Measurements from ENCODE around the gene ATG7. TPM values are rescaled to one million over a fixed set of nuclear protein-coding genes. Genes with fewer than 3 reads are reported as not detected.
"Not testable (repeated sequence)": the region's sequence is repeated elsewhere in the genome, so short reads cannot be mapped to it uniquely, and the experiment has no call there.

The ATG7 gene
- polyA plus RNA-seq, 4 donors, result 7.8 to 16.3 (median 11.6) TPM

DNA sequence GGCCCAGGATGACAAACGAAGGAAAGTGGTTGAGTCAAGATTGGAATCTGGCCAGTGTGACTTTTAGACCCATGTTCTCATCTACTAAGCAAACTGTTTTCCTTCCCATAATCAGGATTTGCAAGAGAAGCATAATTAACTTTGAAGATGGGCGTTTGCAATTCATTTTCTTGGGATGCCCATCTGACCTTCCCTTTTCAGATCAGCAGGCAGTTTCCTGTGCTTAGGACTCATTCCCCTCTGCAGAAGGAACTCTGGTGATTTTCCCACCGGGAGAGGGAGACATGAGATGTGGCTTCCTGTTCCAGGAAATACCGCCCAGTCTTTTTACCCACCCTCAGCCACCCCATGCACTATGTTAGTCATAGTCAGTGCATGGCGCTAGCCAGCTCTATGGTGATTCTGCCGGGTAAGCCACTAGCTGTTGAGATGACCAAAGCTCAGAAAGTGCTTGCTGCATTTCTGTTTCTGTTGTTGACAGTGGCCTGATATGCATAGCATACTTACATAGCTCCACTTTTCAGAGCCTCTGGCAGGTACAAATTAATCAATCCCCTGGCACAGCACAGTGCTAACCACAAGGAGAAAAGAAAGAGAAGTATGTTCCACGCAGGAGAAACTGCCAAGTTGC is 242.1 kb downstream of the ATG7 start:
- FAIRE-seq, result no peak
- DNase-seq, result peak; percentile 28 to 37
- 37 to 51% (median 37%) methylated on average over 7 of the region's 7 CpGs for WGBS, 3 donors
- H3K4me1 ChIP-seq (ENCODE audit: control insufficient read depth in 3 of 3, insufficient read depth in 2 of 3, low read depth in 1 of 3, low read length in 2 of 3), result peaks cover 0 to 6% (median 4%) of the 10 kb centered on the region in 3 donors
- H3K36me3 ChIP-seq (ENCODE audit: control insufficient read depth in 3 of 3, insufficient read depth in 2 of 3, low read depth in 1 of 3, low read length in 3 of 3), result peaks cover 0 to 3% (median 0%) of the 10 kb centered on the region in 3 donors
- H3K4me3 ChIP-seq (ENCODE audit: low read depth in 1 of 3, low read length in 3 of 3), result no peak overlapping the region
- peak overlapping the region in 1 of 3 donors; percentile 29 for H3K27ac ChIP-seq (ENCODE audit: low read depth in 1 of 3, low read length in 2 of 3)
- no peaks in the 10 kb centered on the region for H3K27me3 ChIP-seq (ENCODE audit: control insufficient read depth in 3 of 3, insufficient read depth in 3 of 3, low read length in 3 of 3)
- peaks cover 0 to 2% of the 10 kb centered on the region in 2 donors for H3K9me3 ChIP-seq (ENCODE audit: control insufficient read depth in 2 of 2, insufficient read depth in 1 of 2, low read depth in 1 of 2, low read length in 1 of 2)

DNA sequence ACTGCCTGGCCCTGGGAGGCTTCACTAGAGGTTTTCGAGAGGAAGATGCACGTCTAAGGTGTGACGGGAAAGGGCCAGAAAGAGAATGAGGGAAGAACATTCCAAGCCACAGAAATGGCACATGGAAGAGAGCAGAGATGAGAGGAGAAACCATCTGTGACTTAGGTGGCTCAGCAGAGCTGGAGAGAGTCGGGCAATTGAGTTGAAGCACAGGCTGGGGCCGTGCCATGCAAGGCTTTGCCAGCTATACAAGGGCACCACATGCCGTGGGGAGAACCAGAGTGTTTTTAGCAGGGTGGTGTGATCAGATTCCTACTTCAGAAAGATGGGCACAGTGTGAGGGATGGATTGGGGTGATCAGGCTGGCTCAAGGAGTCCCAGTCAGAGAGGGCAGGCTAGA is 245.4 kb downstream of the ATG7 start:
- no peaks in the 10 kb centered on the region for H3K9me3 ChIP-seq (ENCODE audit: control insufficient read depth in 2 of 2, insufficient read depth in 1 of 2, low read depth in 1 of 2, low read length in 1 of 2)
- 95 to 96% (median 96%) methylated on average over 6 of the region's 6 CpGs for WGBS, 3 donors
- DNase-seq, result no peak
- no peak for FAIRE-seq
- no peak overlapping the region for H3K27ac ChIP-seq (ENCODE audit: low read depth in 1 of 3, low read length in 2 of 3)
- H3K4me1 ChIP-seq (ENCODE audit: control insufficient read depth in 3 of 3, insufficient read depth in 2 of 3, low read depth in 1 of 3, low read length in 2 of 3), result no peaks in the 10 kb centered on the region
- no peaks in the 10 kb centered on the region for H3K27me3 ChIP-seq (ENCODE audit: control insufficient read depth in 3 of 3, insufficient read depth in 3 of 3, low read length in 3 of 3)
- no peak overlapping the region for H3K4me3 ChIP-seq (ENCODE audit: low read depth in 1 of 3, low read length in 3 of 3)
- no peaks in the 10 kb centered on the region for H3K36me3 ChIP-seq (ENCODE audit: control insufficient read depth in 3 of 3, insufficient read depth in 2 of 3, low read depth in 1 of 3, low read length in 3 of 3)

DNA sequence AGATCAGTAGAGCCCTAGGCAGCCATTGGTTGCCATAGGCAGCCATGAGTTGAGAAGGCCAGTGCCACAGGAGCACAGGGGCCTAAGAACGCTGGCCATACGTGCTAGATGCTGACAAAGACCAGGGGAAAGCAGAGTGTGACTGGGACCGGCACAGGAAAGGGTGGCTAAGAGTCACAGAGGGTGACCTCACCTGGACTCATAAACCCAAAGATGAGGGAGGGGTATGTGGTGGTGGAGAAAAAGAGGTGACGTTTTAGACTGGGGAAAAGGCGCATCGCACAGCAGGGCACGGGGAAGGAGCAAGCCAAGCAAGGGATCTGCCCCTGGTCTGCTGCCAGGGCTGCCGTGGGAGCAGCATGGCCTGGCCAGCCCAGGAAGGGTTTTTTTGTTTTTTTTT is 249.0 kb downstream of the ATG7 start:
- FAIRE-seq (no peak), DNase-seq (no peak)
- 95 to 98% (median 96%) methylated on average over 8 of the region's 8 CpGs for WGBS, 3 donors

DNA sequence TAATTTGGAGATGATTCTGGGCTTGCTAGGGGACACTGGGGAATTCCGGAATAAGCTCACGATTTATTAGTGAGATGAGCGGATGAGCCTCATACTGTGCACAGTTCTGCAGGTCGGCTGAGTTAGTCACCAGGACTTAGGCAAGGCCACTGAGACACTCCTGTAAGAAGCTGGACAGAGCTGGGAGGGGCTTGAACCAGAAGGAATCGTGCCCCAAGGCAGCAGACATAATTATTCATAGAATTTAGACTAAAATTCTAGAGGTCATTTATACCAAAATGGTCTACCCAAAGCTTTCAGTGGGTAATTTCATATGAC is 250.2 kb downstream of the ATG7 start:
- no peaks in the 10 kb centered on the region for H3K36me3 ChIP-seq (ENCODE audit: control insufficient read depth in 3 of 3, insufficient read depth in 2 of 3, low read depth in 1 of 3, low read length in 3 of 3)
- H3K9me3 ChIP-seq (ENCODE audit: control insufficient read depth in 2 of 2, insufficient read depth in 1 of 2, low read depth in 1 of 2, low read length in 1 of 2), result peaks cover 0 to 3% of the 10 kb centered on the region in 2 donors
- no peak for DNase-seq
- 91 to 95% (median 91%) methylated on average over 5 of the region's 5 CpGs for WGBS, 3 donors
- no peak for FAIRE-seq
- H3K4me1 ChIP-seq (ENCODE audit: control insufficient read depth in 3 of 3, insufficient read depth in 2 of 3, low read depth in 1 of 3, low read length in 2 of 3), result no peaks in the 10 kb centered on the region
- H3K27ac ChIP-seq (ENCODE audit: low read depth in 1 of 3, low read length in 2 of 3), result no peak overlapping the region
- no peaks in the 10 kb centered on the region for H3K27me3 ChIP-seq (ENCODE audit: control insufficient read depth in 3 of 3, insufficient read depth in 3 of 3, low read length in 3 of 3)
- H3K4me3 ChIP-seq (ENCODE audit: low read depth in 1 of 3, low read length in 3 of 3), result no peak overlapping the region

More for the DNA sequence above, 249.0 kb downstream of the ATG7 start:
- H3K4me1 ChIP-seq (ENCODE audit: control insufficient read depth in 3 of 3, insufficient read depth in 2 of 3, low read depth in 1 of 3, low read length in 2 of 3), result no peaks in the 10 kb centered on the region
- H3K4me3 ChIP-seq (ENCODE audit: low read depth in 1 of 3, low read length in 3 of 3), result no peak overlapping the region
- no peaks in the 10 kb centered on the region for H3K27me3 ChIP-seq (ENCODE audit: control insufficient read depth in 3 of 3, insufficient read depth in 3 of 3, low read length in 3 of 3)
- no peaks in the 10 kb centered on the region for H3K36me3 ChIP-seq (ENCODE audit: control insufficient read depth in 3 of 3, insufficient read depth in 2 of 3, low read depth in 1 of 3, low read length in 3 of 3)
- H3K27ac ChIP-seq (ENCODE audit: low read depth in 1 of 3, low read length in 2 of 3), result no peak overlapping the region
- H3K9me3 ChIP-seq (ENCODE audit: control insufficient read depth in 2 of 2, insufficient read depth in 1 of 2, low read depth in 1 of 2, low read length in 1 of 2), result no peaks in the 10 kb centered on the region

DNA sequence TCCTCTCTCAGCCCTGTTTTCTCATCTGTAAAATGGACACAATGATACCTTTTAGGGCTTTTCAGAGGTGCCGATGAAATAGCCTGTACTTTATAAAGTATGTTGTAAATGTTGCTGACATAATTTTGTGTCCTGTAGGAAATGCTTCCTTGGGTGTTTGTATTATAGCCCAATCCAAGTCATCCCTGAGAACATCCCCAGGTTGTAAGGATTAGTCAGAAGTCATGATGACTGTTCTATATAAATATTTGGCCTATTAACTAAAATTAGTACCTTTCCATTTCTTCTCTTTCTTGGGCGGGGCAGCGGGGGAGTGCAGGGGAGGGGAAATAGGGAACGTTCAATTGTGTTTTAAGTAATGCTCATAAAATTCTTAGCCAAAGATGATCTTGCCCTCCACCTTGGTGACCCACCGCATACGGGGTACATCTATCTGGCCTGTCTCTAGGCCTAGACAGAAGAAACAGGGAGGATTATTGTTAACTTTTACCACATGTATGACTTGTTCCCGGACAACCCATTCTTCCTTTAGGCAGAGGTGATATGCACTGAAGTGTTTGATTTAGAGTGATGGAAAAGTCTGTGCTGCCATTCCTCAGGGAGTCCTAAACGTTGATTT is 250.9 kb downstream of the ATG7 start:
- peaks cover 0 to 3% of the 10 kb centered on the region in 2 donors for H3K9me3 ChIP-seq (ENCODE audit: control insufficient read depth in 2 of 2, insufficient read depth in 1 of 2, low read depth in 1 of 2, low read length in 1 of 2)
- H3K27me3 ChIP-seq (ENCODE audit: control insufficient read depth in 3 of 3, insufficient read depth in 3 of 3, low read length in 3 of 3), result no peaks in the 10 kb centered on the region
- no peaks in the 10 kb centered on the region for H3K36me3 ChIP-seq (ENCODE audit: control insufficient read depth in 3 of 3, insufficient read depth in 2 of 3, low read depth in 1 of 3, low read length in 3 of 3)
- 81 to 91% (median 88%) methylated on average over 8 of the region's 8 CpGs for WGBS, 3 donors
- H3K4me1 ChIP-seq (ENCODE audit: control insufficient read depth in 3 of 3, insufficient read depth in 2 of 3, low read depth in 1 of 3, low read length in 2 of 3), result no peaks in the 10 kb centered on the region
- peak overlapping the region in 1 of 3 donors; percentile 29 for H3K27ac ChIP-seq (ENCODE audit: low read depth in 1 of 3, low read length in 2 of 3)
- DNase-seq, result no peak
- FAIRE-seq, result no peak
- H3K4me3 ChIP-seq (ENCODE audit: low read depth in 1 of 3, low read length in 3 of 3), result no peak overlapping the region

DNA sequence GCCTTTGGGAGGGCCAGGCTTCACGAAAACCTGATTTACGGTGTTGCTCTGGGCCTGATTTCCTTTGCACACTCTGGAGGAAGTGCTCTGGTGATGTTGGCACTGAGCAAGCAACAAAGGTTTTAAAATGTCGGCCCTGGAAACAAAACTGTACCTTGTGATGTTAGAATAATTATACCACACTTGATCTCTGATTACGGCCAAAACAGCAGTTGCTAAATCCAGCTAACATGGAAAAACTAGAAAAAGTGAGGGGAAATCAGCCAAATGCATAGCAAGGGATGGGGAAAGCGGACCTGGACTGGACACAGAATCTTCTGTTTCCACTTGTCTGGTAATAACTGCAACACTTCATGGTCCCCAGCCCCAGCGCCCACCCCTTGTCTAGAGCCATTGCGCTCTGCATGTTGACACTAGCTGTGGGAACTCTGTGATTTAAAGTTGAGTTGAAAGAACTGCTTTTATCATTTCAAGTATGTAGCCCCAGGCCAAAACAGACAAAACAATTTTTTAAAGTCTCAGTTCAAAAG is 251.4 kb downstream of the ATG7 start:
- Histone ChIP-seq H3K27me3 (ENCODE audit: control insufficient read depth in 3 of 3, insufficient read depth in 3 of 3, low read length in 3 of 3) (no peaks in the 10 kb centered on the region), H3K4me3 (ENCODE audit: low read depth in 1 of 3, low read length in 3 of 3) (no peak overlapping the region), H3K4me1 (ENCODE audit: control insufficient read depth in 3 of 3, insufficient read depth in 2 of 3, low read depth in 1 of 3, low read length in 2 of 3) (no peaks in the 10 kb centered on the region), H3K36me3 (ENCODE audit: control insufficient read depth in 3 of 3, insufficient read depth in 2 of 3, low read depth in 1 of 3, low read length in 3 of 3) (no peaks in the 10 kb centered on the region), H3K9me3 (ENCODE audit: control insufficient read depth in 2 of 2, insufficient read depth in 1 of 2, low read depth in 1 of 2, low read length in 1 of 2) (peaks cover 0 to 3% of the 10 kb centered on the region in 2 donors), H3K27ac (ENCODE audit: low read depth in 1 of 3, low read length in 2 of 3) (peak overlapping the region in 1 of 3 donors; percentile 29)
- DNase-seq (no peak), FAIRE-seq (no peak)
- 79 to 91% (median 89%) methylated on average over 7 of the region's 7 CpGs for WGBS, 3 donors

DNA sequence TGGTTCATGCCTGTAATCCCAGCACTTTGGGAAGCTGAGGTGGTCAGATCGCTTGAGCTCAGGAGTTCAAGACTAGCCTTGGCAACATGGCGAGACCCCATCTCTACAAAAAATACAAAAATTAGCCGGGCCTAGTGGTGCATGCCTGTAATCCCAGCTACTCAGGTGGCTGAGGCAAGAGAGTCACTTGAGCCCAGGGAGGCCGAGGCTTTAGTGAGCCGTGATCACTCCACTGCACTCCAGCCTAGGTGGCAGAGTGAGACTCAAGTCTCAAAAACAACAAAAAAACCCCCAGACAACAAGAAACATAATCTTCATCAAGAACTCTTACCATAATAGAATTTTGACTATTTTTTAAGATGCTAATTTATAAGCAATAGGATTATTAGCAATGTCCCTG is 253.9 kb downstream of the ATG7 start:
- not testable (repeated sequence) for H3K9me3 ChIP-seq (ENCODE audit: control insufficient read depth in 2 of 2, insufficient read depth in 1 of 2, low read depth in 1 of 2, low read length in 1 of 2); FAIRE-seq; H3K36me3 ChIP-seq (ENCODE audit: control insufficient read depth in 3 of 3, insufficient read depth in 2 of 3, low read depth in 1 of 3, low read length in 3 of 3); H3K4me3 ChIP-seq (ENCODE audit: low read depth in 1 of 3, low read length in 3 of 3); H3K27me3 ChIP-seq (ENCODE audit: control insufficient read depth in 3 of 3, insufficient read depth in 3 of 3, low read length in 3 of 3); DNase-seq; H3K4me1 ChIP-seq (ENCODE audit: control insufficient read depth in 3 of 3, insufficient read depth in 2 of 3, low read depth in 1 of 3, low read length in 2 of 3); H3K27ac ChIP-seq (ENCODE audit: low read depth in 1 of 3, low read length in 2 of 3)
- WGBS, 3 donors, result 98 to 99% (median 98%) methylated on average over 5 of the region's 5 CpGs

DNA sequence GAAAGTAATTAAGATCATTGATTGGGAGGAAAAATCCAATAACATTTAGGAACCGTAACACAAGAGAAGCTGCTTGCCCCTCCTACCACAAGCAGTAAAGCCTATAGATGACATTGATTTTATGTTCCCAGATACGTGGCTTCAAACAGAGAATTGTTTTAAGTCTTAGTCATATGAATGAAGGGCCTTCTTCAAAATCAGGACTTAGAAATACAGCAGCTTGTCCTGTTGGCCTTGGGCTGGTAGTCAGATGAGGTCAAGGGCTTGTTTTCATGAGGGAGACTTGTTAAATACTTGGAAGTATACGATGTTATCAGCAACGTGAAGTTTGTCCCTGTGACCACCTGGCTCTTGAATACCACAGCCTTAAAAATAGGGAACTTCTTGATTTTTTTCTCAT is 257.1 kb downstream of the ATG7 start:
- FAIRE-seq, result no peak
- Histone ChIP-seq H3K27me3 (ENCODE audit: control insufficient read depth in 3 of 3, insufficient read depth in 3 of 3, low read length in 3 of 3) (no peaks in the 10 kb centered on the region), H3K27ac (ENCODE audit: low read depth in 1 of 3, low read length in 2 of 3) (no peak overlapping the region), H3K4me1 (ENCODE audit: control insufficient read depth in 3 of 3, insufficient read depth in 2 of 3, low read depth in 1 of 3, low read length in 2 of 3) (no peaks in the 10 kb centered on the region), H3K36me3 (ENCODE audit: control insufficient read depth in 3 of 3, insufficient read depth in 2 of 3, low read depth in 1 of 3, low read length in 3 of 3) (no peaks in the 10 kb centered on the region), H3K4me3 (ENCODE audit: low read depth in 1 of 3, low read length in 3 of 3) (no peak overlapping the region), H3K9me3 (ENCODE audit: control insufficient read depth in 2 of 2, insufficient read depth in 1 of 2, low read depth in 1 of 2, low read length in 1 of 2) (peaks cover 0 to 3% of the 10 kb centered on the region in 2 donors)
- WGBS, 3 donors, result 73 to 77% (median 74%) methylated on average over 4 of the region's 4 CpGs
- no peak for DNase-seq
